Occipital lobe (tissue), 2 donors: Measurements from ENCODE around the gene PIK3R4. TPM values are rescaled to one million over a fixed set of nuclear protein-coding genes. Genes with fewer than 3 reads are reported as not detected.

ENCODE experiments used
- DNase-seq: peaks from one replicate; lab custom pipeline; 2025; lab: John Stamatoyannopoulos, UW
- total RNA-seq: library from RNA; depleted of rRNA; stranded (reverse); fragments of >200 nt; gene quantifications from one replicate; pipeline ENCODE4 v1.2.3, GENCODE V29; 2014

The PIK3R4 gene
- total RNA-seq = 31.0 TPM

GRCh38 chr3:130746246-130747039 is at the start of gene PIK3R4:
Gene PIK3R4 (minus strand): TSS chr3:130746829. CDS start chr3:130745218, 1,611 bp downstream.
- peak; percentile 92 for DNase-seq

- DNase-seq = no peak
Observed at GRCh38 chr3:130795396-130795795, 48.8 kb upstream of the PIK3R4 start.

- DNase-seq = no peak
Observed at GRCh38 chr3:130792246-130792645, 45.6 kb upstream of the PIK3R4 start.

- no peak for DNase-seq
Observed at GRCh38 chr3:130789782-130790322, 43.2 kb upstream of the PIK3R4 start.

GRCh38 chr3:130787422-130788068 is 40.9 kb upstream of the PIK3R4 start:
- DNase-seq = no peak

- DNase-seq = no peak
Observed at GRCh38 chr3:130786306-130786705, 39.7 kb upstream of the PIK3R4 start.

GRCh38 chr3:130783629-130784028 is 37.0 kb upstream of the PIK3R4 start:
- no peak for DNase-seq

- no peak for DNase-seq
Observed at GRCh38 chr3:130779486-130779885, 32.9 kb upstream of the PIK3R4 start.

- DNase-seq = no peak
Observed at GRCh38 chr3:130779031-130779430, 32.4 kb upstream of the PIK3R4 start.

- no peak for DNase-seq
Observed at GRCh38 chr3:130773366-130773765, 26.7 kb upstream of the PIK3R4 start.

- DNase-seq = no peak
Observed at GRCh38 chr3:130772129-130772528, 25.5 kb upstream of the PIK3R4 start.

- no peak for DNase-seq
Observed at GRCh38 chr3:130770644-130771043, 24.0 kb upstream of the PIK3R4 start.

GRCh38 chr3:130761730-130762311 is 15.2 kb upstream of the PIK3R4 start:
- no peak for DNase-seq

- no peak for DNase-seq
Observed at GRCh38 chr3:130760922-130761321, 14.3 kb upstream of the PIK3R4 start.

- DNase-seq = no peak
Observed at GRCh38 chr3:130759692-130760338, 13.2 kb upstream of the PIK3R4 start.

GRCh38 chr3:130758624-130759369 is 12.2 kb upstream of the PIK3R4 start:
- no peak for DNase-seq

- DNase-seq = no peak
Observed at GRCh38 chr3:130757611-130758150, 11.1 kb upstream of the PIK3R4 start.

- no peak for DNase-seq
Observed at GRCh38 chr3:130755666-130756065, 9.0 kb upstream of the PIK3R4 start.

- no peak for DNase-seq
Observed at GRCh38 chr3:130748981-130749380, 2.4 kb upstream of the PIK3R4 start.

GRCh38 chr3:130748467-130748861 is 1.8 kb upstream of the PIK3R4 start:
- DNase-seq = no peak

GRCh38 chr3:130743354-130743753 is 3.3 kb downstream of the PIK3R4 start:
- no peak for DNase-seq
